Dendritic cell treated with granulocyte-macrophage colony-stimulating factor and Interleukin-4, amounts not matched to agents 40 ng/mL and 50 ng/mL, for 4 days (primary cell): ENCODE data around the gene ITGA3.

Source experiments
- H3K27ac Mint-ChIP-seq: one replicate; pipeline ENCODE4 v1.8.0; 2022; ENCODE audit warnings: mild to moderate bottlenecking, mixed read lengths
- H3K27me3 Mint-ChIP-seq: one replicate; pipeline ENCODE4 v1.8.0; 2022; ENCODE audit warnings: mild to moderate bottlenecking, mixed read lengths
- H3K36me3 Mint-ChIP-seq: one replicate; pipeline ENCODE4 v1.8.0; 2022; ENCODE audit warnings: low read depth, mixed read lengths
- H3K4me1 Mint-ChIP-seq: one replicate; pipeline ENCODE4 v1.8.0; 2022; ENCODE audit warnings: low read depth, mixed read lengths
- H3K4me3 Mint-ChIP-seq: one replicate; pipeline ENCODE4 v1.8.0; 2022; ENCODE audit warnings: mild to moderate bottlenecking, moderate library complexity, mixed read lengths
- H3K9me3 Mint-ChIP-seq: one replicate; pipeline ENCODE4 v1.8.0; 2022; ENCODE audit warnings: mixed read lengths
- intact Hi-C: fragments of 100-400 bp; cut with micrococcal nuclease; formaldehyde crosslinking; loops from one replicate; pipeline ENCODE4 v1.15.0; 2022

ITGA3 gene

DNA sequence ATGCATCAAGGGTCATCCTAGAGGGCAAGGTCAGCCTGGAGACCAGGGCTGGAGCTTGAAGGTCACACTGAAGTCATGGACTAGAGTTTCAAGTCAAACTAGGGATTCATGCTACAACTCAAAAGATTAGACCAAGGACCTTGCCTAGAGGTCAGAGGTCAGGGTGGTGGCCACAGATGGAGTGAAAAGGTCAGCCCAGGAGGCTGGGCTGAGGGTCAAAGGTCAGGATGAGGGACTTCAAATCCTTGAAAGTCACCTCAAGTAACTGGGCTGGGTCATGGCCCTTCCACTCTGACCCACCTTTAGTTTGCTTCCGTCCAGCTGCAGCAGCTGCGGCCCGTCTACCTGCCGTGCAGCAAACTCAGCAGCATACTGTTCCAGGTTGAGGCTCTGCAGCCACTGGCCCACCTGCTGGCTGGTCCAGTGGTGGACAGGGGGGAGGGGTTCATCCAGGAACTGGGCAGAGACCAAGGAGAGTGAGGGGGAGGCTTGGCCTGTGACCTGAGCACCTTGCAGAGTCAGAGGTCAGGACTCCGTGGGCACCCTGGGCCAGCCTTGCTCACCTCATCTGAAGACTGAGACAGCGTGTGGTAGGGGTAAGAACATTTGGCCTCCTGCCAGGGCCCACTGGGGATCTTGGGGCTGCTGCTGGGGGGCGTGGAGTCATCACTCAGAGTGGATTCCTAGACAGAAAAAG is 57.9 kb downstream of the ITGA3 start:
- Mint-ChIP-seq H3K4me1 (peaks cover 29% of the 10 kb centered on the region), H3K36me3 (peaks cover 25% of the 10 kb centered on the region), H3K4me3 (no peak overlapping the region), H3K9me3 (no peaks in the 10 kb centered on the region), H3K27me3 (peaks cover 58% of the 10 kb centered on the region), H3K27ac (no peak overlapping the region)
- intact Hi-C loops = no loop called here

DNA sequence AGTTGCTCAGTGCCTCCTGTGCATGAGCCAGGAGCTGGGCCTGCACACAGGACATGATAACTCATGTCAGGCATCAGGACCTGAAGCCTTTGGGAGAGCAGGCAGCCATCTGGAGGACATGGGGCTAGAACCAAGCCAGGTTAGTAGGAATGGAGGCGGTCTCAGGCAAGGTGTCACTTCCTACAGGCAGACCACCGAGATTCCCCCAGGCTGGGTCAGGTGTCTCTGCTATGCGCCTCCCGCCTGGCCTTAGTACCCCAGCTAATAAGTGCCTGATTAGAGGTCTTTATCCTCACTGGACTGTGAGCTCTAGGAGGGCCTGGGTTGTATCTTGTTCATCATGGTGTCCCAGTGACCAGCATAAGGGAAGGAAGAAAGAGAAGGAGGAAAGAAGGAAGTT is 58.5 kb downstream of the ITGA3 start:
- Mint-ChIP-seq H3K27ac (no peak overlapping the region), H3K4me3 (no peak overlapping the region), H3K36me3 (peaks cover 19% of the 10 kb centered on the region), H3K27me3 (peaks cover 65% of the 10 kb centered on the region), H3K9me3 (no peaks in the 10 kb centered on the region), H3K4me1 (peaks cover 29% of the 10 kb centered on the region)
- intact Hi-C loops = no loop called here

DNA sequence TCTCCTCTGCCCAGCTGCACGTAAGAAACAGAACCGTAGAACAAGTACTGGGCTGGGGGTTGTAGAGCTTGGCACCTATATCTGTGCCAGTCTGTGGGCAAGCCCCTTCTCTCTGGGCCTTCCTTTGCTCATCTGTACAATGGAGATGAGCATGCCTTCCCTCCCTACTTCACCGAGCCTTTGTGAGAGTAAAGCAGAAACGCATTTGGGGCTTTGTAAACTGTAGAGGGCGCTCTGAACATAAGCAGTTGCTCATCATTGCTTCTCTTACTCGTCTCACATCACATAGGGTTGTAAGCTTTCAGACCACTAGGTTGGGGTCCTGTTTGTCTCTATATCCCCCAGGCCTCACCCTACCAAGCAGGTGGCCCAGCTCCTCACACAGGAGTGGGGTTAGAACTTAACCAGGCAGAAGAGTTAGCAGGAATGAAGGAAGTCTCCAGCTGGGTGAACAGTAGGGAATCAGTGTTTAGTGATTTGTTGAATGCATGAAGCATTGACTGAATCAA is 59.0 kb downstream of the ITGA3 start:
- Mint-ChIP-seq H3K4me1 (peaks cover 29% of the 10 kb centered on the region), H3K4me3 (no peak overlapping the region), H3K27me3 (peaks cover 70% of the 10 kb centered on the region), H3K27ac (no peak overlapping the region), H3K9me3 (no peaks in the 10 kb centered on the region), H3K36me3 (peaks cover 14% of the 10 kb centered on the region)
- intact Hi-C loops = no loop called here

DNA sequence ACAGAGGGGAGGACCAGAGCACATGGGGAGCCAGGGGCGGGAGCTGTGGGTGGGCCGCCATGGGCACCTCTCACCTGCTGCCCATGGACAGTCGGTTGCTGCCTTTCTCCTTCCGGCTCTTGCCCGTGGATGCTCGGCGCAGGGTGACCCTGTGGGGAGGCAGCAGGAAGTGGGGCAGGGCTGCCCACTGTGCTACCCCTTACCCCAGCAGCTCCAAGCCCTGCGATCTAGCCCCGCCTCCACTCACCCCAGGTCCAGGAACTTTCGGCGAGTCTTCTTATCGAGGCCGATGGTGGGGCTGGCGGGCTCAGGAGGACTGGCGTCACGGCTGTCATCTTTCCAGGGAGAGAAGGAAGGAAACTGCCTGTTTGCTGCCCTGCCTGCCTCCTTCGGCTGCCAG is 59.8 kb downstream of the ITGA3 start:
- intact Hi-C loops = no loop called here
- H3K9me3 Mint-ChIP-seq = no peaks in the 10 kb centered on the region
- peaks cover 6% of the 10 kb centered on the region for H3K36me3 Mint-ChIP-seq
- H3K27me3 Mint-ChIP-seq = peaks cover 78% of the 10 kb centered on the region
- H3K27ac Mint-ChIP-seq = no peak overlapping the region
- no peak overlapping the region for H3K4me3 Mint-ChIP-seq
- H3K4me1 Mint-ChIP-seq = peaks cover 29% of the 10 kb centered on the region

DNA sequence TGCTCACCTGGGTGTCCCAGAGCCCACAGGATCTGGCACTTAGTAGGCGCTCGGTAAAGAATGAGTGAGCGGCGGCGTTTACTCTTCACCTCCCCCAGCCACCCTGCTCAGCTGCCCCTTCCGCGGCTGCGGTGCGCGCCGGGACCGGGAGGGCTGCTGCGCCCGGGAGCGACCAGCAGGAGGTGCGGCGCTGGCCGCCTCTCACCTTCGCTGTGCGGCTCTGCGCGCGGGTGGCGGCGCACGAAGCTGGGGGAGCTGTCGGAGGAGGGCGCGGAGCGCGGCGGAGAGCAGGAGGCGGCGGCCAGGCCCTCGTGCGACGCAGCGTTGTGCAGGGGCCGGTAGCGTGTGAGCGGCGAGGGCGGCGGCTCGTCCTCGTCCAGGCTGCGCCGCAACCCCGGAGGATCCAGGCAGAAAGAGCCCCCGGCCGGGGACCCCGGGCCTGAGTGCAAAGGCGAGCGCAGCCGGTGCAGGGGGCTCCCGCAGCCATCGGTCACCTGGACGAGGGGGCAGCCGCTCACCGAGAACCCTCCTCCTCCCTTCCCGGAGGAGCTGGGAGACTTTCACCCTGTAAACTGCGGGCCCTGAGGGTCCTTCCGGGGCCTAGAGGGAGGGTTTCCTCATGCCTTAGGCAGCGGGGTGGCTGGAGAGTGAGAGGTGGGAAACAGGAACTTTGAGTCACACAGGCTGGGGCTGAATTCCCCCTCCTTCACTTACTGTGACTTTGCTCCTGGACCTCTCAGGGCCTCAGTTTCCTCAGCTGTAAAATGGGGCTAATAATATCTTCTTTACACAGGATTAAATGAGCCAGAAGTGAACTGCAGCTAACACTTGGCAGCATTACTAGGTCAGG is 61.5 kb downstream of the ITGA3 start:
- peaks cover 23% of the 10 kb centered on the region for H3K4me1 Mint-ChIP-seq
- no peaks in the 10 kb centered on the region for H3K9me3 Mint-ChIP-seq
- no peaks in the 10 kb centered on the region for H3K36me3 Mint-ChIP-seq
- peak overlapping the region; percentile 63 for H3K4me3 Mint-ChIP-seq
- H3K27me3 Mint-ChIP-seq = peaks cover 93% of the 10 kb centered on the region
- intact Hi-C loops = no loop called here
- H3K27ac Mint-ChIP-seq = no peak overlapping the region

DNA sequence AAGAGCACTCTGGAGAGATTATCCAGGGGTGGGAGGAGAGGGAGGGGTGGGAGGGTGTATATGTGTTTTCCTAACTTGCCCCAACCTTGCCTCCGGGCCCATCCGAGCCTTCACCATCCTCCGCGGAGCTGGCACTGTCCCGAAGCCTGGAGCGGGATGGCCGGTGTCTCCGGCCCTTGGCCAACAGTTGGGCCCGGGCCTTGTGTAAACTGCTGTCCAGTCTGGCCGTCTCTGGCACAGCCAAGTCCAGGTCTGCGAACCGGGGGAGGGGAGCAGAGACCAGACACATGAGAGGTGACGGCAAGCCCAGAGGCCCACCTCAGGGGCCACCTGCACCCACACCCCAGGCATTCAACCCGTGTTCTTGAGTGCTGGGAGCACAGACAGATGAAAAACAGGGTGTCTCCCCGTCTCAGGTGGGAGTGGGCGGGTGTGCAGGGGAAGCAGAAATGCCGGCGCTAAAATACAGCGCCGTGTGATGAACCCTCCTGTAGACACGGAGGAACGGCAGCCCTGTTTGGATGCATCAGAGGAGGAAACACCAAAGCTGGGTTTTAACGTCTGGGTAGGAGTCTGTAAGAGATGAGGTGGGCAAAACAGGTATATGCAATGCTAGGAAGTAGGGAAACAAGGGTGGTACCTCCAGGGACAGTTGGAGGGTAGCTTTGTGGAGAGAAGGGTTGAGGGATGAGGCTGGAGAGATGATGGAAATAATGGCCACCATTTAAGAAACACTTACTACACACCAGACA is 62.3 kb downstream of the ITGA3 start:
- Mint-ChIP-seq H3K27me3 (peaks cover 95% of the 10 kb centered on the region), H3K36me3 (no peaks in the 10 kb centered on the region), H3K4me1 (peaks cover 23% of the 10 kb centered on the region), H3K9me3 (no peaks in the 10 kb centered on the region), H3K4me3 (no peak overlapping the region), H3K27ac (no peak overlapping the region)
- intact Hi-C loops = no loop called here

DNA sequence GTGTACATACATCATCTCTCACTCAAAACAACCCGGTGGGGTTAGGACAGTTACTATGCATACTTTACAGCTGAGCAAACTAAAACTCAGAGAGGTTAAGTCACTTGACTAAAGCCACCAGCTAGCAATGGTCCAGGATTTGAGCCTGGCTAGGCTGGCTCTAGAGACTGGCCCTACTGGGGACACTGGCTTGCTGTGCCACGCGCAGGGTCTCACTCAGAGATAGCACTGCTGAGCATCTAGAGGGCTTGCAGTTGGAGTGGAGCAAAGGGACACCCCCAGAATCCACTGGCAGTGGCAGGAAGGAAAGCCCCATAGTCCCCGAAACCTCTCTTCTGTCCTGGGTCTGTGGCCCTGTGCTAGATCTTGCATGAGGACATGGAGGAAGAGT is 62.9 kb downstream of the ITGA3 start:
- Mint-ChIP-seq H3K4me3 (no peak overlapping the region), H3K36me3 (no peaks in the 10 kb centered on the region), H3K9me3 (no peaks in the 10 kb centered on the region), H3K27ac (no peak overlapping the region), H3K27me3 (peaks cover 95% of the 10 kb centered on the region), H3K4me1 (peaks cover 18% of the 10 kb centered on the region)
- intact Hi-C loops = no loop called here

DNA sequence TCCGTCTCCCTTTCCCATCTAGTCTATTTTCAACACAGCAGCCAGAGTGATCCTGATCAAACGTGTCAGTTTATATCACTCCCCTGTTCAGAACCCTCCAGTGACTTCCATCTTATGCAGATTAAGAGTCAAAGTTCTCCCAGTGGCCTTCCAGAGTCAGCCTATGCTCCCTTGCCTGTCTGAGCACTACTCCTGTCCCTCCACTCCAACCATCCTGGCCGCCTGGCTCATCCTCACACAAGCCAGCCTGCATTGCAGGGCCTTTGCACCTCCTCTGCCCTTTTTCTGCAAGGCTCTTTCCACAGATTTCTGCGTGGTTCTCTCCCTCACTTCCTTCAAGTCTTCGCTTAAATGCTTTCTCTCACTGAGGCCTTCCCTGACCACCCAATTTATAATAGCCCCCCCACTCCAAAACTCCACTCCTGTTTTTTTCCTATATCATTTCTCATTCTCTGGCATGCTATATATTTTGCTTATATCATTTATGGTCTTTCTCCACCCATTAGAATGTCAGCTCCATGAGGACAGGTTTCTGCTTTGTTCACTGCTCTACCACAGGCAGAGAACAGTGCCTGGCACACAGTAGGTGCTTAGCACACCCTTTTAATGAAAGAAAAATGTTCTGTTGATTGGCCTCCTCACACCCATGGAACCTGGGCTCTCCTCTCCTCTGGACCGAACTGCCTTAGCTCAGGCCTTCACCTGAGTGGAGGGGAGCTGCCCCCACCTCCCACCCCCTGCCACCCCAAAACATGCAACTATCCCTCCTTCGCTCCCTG is 64.8 kb downstream of the ITGA3 start:
- no peak overlapping the region for H3K4me3 Mint-ChIP-seq
- H3K36me3 Mint-ChIP-seq = no peaks in the 10 kb centered on the region
- H3K9me3 Mint-ChIP-seq = no peaks in the 10 kb centered on the region
- intact Hi-C loops = no loop called here
- peaks cover 90% of the 10 kb centered on the region for H3K27me3 Mint-ChIP-seq
- peaks cover 7% of the 10 kb centered on the region for H3K4me1 Mint-ChIP-seq
- no peak overlapping the region for H3K27ac Mint-ChIP-seq

DNA sequence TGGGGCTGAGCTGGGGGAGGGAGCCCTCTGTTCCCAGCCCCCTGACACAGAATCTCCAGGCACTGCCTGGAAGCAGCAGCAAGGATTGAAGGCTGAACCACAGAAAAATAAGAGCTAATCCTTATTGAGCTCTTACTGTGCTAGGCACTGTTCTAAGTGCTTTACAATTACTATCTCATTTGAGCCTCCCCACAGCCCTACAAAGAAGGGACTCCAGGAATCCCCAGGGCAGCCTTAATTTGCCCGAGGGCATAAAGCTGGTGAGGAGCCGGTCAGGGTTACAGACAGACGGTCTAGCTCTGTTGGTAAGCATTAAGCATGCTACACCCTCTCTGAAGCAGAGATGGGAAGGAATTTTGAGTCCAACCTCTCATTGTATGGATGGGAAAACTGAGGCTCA is 67.0 kb downstream of the ITGA3 start:
- Mint-ChIP-seq H3K4me3 (no peak overlapping the region), H3K27me3 (peaks cover 90% of the 10 kb centered on the region), H3K4me1 (peaks cover 6% of the 10 kb centered on the region), H3K27ac (no peak overlapping the region), H3K9me3 (no peaks in the 10 kb centered on the region), H3K36me3 (no peaks in the 10 kb centered on the region)
- intact Hi-C loops = no loop called here

DNA sequence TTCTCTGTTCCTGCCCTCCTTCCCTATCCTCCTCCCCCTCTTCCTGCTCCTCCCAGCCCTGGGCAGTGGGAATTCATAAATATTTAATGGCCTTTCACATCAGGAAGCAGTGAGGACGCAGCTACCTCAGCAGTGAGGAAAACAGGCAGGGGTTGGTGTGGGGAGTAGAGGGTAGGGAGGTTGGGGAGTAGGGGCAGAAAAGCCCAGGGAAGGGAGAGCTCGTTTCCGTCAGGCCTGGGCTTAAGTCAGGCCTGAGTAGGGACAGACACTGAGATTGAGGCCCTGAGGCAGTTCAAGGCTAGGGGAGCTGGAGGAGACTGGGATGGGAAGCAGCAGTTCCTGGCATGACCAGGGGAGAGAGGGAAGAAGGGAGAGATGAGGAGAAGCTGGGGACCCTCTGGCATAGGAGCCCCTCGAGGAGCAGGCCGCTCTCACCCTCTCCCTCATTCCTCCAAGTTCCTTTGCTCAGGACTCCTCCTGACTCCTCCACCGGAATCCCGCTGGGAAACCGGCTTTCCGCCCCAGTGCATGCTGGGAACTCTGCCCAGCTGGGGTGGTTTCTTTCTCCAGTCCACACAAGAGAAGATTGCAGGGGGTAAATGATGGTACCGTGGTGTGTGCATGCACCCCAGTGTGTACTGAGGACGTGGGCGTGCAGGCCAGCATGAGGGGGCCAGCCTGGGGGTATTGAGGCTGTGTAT is 67.9 kb downstream of the ITGA3 start:
- Mint-ChIP-seq H3K9me3 (no peaks in the 10 kb centered on the region), H3K4me1 (peaks cover 15% of the 10 kb centered on the region), H3K4me3 (no peak overlapping the region), H3K27ac (no peak overlapping the region), H3K36me3 (no peaks in the 10 kb centered on the region), H3K27me3 (peaks cover 90% of the 10 kb centered on the region)
- intact Hi-C loops = no loop called here

DNA sequence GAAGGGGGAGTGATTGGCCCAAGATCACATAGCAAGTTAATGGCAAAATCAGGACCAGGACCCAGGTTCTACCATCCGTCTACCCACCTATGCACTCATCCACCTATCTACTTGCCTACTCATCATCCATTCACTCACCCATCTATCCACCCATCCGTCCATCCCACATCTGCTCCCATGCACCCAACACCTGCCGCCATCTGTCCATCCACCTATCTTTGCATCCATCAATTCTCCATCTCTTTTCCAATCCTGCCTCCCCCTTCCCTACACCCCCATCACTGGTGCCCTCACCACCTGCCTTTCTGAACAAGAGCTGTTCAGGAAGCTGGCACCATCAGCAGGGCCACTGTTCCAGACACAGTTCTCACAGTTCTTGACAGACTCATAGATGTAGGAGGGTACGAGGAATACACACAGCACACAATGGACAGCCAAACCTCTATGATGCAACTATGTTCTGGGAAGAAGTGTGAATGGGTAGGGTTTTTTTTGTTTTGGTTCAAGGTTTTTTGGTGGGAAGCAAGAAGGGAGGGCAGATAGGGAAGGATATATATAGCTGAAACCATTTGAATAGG is 69.6 kb downstream of the ITGA3 start:
- Mint-ChIP-seq H3K27ac (no peak overlapping the region), H3K27me3 (peaks cover 85% of the 10 kb centered on the region), H3K4me3 (no peak overlapping the region), H3K9me3 (no peaks in the 10 kb centered on the region), H3K4me1 (peaks cover 22% of the 10 kb centered on the region), H3K36me3 (no peaks in the 10 kb centered on the region)
- intact Hi-C loops = loop anchor here (5.0 kb wide), 1 partner anchor 37 kb away; no protein-coding TSS in a partner anchor

DNA sequence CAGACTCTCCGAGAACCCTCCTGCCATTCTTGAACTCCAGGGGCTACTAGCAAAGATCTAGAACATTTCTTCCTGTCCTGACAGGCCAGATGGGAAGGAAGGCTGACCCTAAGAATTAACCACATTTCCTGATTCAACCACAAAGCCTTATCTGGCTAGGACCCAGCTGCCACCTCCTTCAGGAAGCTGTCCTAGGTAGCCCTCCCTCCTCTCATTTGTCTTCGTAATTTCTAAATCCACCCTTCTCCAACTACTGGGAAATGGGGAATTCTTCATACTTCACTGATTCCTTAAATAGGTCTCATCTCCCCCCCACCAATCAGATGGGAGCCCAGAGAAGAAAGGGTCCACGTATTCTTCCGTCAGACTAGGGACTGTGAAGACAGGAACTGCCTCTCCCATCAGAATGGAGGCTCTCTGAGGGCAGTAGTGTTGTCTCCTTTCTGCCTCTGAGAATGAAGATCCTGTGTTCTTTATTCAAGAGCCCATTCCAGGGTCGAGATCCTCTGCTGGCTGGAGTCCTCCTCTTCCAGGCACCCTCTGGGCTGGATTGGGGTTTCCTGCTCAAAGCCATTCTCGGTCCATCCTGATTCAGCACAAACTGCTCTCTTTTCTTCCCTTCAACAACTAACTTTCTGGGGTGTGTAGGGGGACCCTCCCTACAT is 71.9 kb downstream of the ITGA3 start:
- intact Hi-C loops = loop anchor here (5.0 kb wide), 1 partner anchor 34 kb away; no protein-coding TSS in a partner anchor
- Mint-ChIP-seq H3K4me3 (no peak overlapping the region), H3K27me3 (peaks cover 78% of the 10 kb centered on the region)

More for the DNA sequence above, 71.9 kb downstream of the ITGA3 start:
- Mint-ChIP-seq H3K27ac (no peak overlapping the region), H3K36me3 (peaks cover 6% of the 10 kb centered on the region), H3K4me1 (peaks cover 43% of the 10 kb centered on the region), H3K9me3 (no peaks in the 10 kb centered on the region)
